Parathyroid adenoma (tissue), 2 donors: ENCODE results near the gene HS3ST2.
"Not testable (repeated sequence)": the region's sequence is repeated elsewhere in the genome, so short reads cannot be mapped to it uniquely, and the experiment has no call there.

ENCODE experiments used
- H2AFZ ChIP-seq: fragments of 300-600 bp; sonication (generic); one replicate; pipeline ENCODE4 v1.7.0; 2017; ENCODE audit warnings: antibody characterized with exemption, mild to moderate bottlenecking
- H3K27ac ChIP-seq: fragments of 300-600 bp; sonication (generic); one replicate; pipeline ENCODE4 v1.7.0; 2017
- H3K27me3 ChIP-seq: fragments of 300-600 bp; sonication (generic); one replicate; pipeline ENCODE4 v1.7.0; 2017; ENCODE audit warnings: low read length; ENCODE audit not compliant: control insufficient read depth, insufficient read depth
- H3K36me3 ChIP-seq: fragments of 300-600 bp; sonication (generic); one replicate; pipeline ENCODE4 v1.7.0; 2017; ENCODE audit warnings: low read length; ENCODE audit not compliant: control insufficient read depth, insufficient read depth
- H3K4me1 ChIP-seq: fragments of 300-600 bp; sonication (generic); one replicate; pipeline ENCODE4 v1.7.0; 2017; ENCODE audit warnings: control low read depth
- H3K4me2 ChIP-seq: fragments of 300-600 bp; sonication (generic); one replicate; pipeline ENCODE4 v1.7.0; 2017; ENCODE audit warnings: low read length
- H3K4me3 ChIP-seq: fragments of 300-600 bp; sonication (generic); one replicate; pipeline ENCODE4 v1.7.0; 2017; ENCODE audit warnings: low read depth, low read length
- H3K79me2 ChIP-seq: fragments of 300-600 bp; sonication (generic); one replicate; pipeline ENCODE4 v1.7.0; 2017; ENCODE audit warnings: control low read depth
- H3K9ac ChIP-seq: fragments of 300-600 bp; sonication (generic); one replicate; pipeline ENCODE4 v1.7.0; 2017; ENCODE audit warnings: mild to moderate bottlenecking
- H3K9me3 ChIP-seq: fragments of 300-600 bp; sonication (generic); one replicate; pipeline ENCODE4 v1.7.0; 2017; ENCODE audit warnings: low read length; ENCODE audit not compliant: control insufficient read depth
- TF ChIP-seq, protein P1 (sequence below): fragments of 300-600 bp; sonication (generic); IDR thresholded peaks from one replicate; pipeline ENCODE4 v1.7.0; 2017; ENCODE audit warnings: antibody characterized with exemption, mild to moderate bottlenecking
- donor health status: primary hyperparathyroidism.

HS3ST2 gene

DNA sequence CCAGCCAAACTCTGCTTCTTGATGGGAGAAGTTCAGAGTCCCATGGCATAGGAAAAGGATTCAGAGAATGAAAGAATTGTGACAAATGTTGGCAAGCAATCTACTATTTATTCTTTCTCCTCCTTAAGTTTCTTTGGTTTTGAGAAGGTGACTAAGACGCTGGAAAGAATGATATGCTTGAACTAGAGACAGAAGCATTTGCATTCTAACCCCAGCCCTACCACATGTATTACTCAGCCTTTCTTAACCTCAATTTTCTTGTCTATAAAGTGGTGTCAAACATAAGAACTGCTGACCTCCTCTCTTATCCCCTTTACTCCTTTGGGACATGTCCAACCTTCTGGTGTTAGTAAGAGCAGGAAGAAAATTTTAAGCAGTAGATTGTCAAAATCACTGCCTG is 124.7 kb downstream of the HS3ST2 start:
- no peaks in the 10 kb centered on the region for H3K36me3 ChIP-seq
- H3K4me3 ChIP-seq: no peak overlapping the region
- H2AFZ ChIP-seq: no peak overlapping the region
- H3K9ac ChIP-seq: no peak overlapping the region
- H3K9me3 ChIP-seq: no peaks in the 10 kb centered on the region
- H3K27ac ChIP-seq: no peak overlapping the region
- H3K79me2 ChIP-seq: no peaks in the 10 kb centered on the region
- H3K27me3 ChIP-seq: no peaks in the 10 kb centered on the region
- H3K4me1 ChIP-seq: no peaks in the 10 kb centered on the region
- no peak overlapping the region for H3K4me2 ChIP-seq
- TF ChIP-seq, protein P1, sequence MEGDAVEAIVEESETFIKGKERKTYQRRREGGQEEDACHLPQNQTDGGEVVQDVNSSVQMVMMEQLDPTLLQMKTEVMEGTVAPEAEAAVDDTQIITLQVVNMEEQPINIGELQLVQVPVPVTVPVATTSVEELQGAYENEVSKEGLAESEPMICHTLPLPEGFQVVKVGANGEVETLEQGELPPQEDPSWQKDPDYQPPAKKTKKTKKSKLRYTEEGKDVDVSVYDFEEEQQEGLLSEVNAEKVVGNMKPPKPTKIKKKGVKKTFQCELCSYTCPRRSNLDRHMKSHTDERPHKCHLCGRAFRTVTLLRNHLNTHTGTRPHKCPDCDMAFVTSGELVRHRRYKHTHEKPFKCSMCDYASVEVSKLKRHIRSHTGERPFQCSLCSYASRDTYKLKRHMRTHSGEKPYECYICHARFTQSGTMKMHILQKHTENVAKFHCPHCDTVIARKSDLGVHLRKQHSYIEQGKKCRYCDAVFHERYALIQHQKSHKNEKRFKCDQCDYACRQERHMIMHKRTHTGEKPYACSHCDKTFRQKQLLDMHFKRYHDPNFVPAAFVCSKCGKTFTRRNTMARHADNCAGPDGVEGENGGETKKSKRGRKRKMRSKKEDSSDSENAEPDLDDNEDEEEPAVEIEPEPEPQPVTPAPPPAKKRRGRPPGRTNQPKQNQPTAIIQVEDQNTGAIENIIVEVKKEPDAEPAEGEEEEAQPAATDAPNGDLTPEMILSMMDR: no peak

- H3K9ac ChIP-seq, H3K4me3 ChIP-seq, H3K4me1 ChIP-seq, H3K36me3 ChIP-seq, H3K4me2 ChIP-seq, H3K9me3 ChIP-seq, H3K27me3 ChIP-seq, H3K27ac ChIP-seq, H3K79me2 ChIP-seq, H2AFZ ChIP-seq: not testable (repeated sequence)
These were observed 125.9 kb downstream of the HS3ST2 start for GRCh38 chr16:22939744-22940363.

GRCh38 chr16:22941970-22942501 is 128.1 kb downstream of the HS3ST2 start:
- Histone ChIP-seq H3K4me1 (no peaks in the 10 kb centered on the region), H3K4me2 (no peak overlapping the region), H3K27ac (no peak overlapping the region), H3K9ac (no peak overlapping the region), H3K9me3 (no peaks in the 10 kb centered on the region), H2AFZ (no peak overlapping the region), H3K79me2 (no peaks in the 10 kb centered on the region), H3K4me3 (no peak overlapping the region), H3K27me3 (no peaks in the 10 kb centered on the region), H3K36me3 (no peaks in the 10 kb centered on the region)
- TF ChIP-seq, protein P1: no peak

GRCh38 chr16:22942811-22943210 is 128.8 kb downstream of the HS3ST2 start:
- TF ChIP-seq, protein P1: no peak
- H3K4me2 ChIP-seq: no peak overlapping the region
- no peak overlapping the region for H3K4me3 ChIP-seq
- no peak overlapping the region for H3K27ac ChIP-seq
- no peaks in the 10 kb centered on the region for H3K79me2 ChIP-seq
- H3K9ac ChIP-seq: no peak overlapping the region
- no peaks in the 10 kb centered on the region for H3K4me1 ChIP-seq
- no peaks in the 10 kb centered on the region for H3K9me3 ChIP-seq
- H3K27me3 ChIP-seq: no peaks in the 10 kb centered on the region
- H3K36me3 ChIP-seq: no peaks in the 10 kb centered on the region
- H2AFZ ChIP-seq: no peak overlapping the region

GRCh38 chr16:22945361-22945760 is 131.4 kb downstream of the HS3ST2 start:
- no peaks in the 10 kb centered on the region for H3K9me3 ChIP-seq
- no peaks in the 10 kb centered on the region for H3K79me2 ChIP-seq
- no peak overlapping the region for H3K27ac ChIP-seq
- H3K4me1 ChIP-seq: peaks cover 5% of the 10 kb centered on the region
- H3K4me3 ChIP-seq: no peak overlapping the region
- H2AFZ ChIP-seq: no peak overlapping the region
- H3K36me3 ChIP-seq: no peaks in the 10 kb centered on the region
- H3K4me2 ChIP-seq: no peak overlapping the region
- no peaks in the 10 kb centered on the region for H3K27me3 ChIP-seq
- no peak overlapping the region for H3K9ac ChIP-seq
- TF ChIP-seq, protein P1: no peak
